ENCODE data around the gene CROCC2.

Gene CROCC2

DNA sequence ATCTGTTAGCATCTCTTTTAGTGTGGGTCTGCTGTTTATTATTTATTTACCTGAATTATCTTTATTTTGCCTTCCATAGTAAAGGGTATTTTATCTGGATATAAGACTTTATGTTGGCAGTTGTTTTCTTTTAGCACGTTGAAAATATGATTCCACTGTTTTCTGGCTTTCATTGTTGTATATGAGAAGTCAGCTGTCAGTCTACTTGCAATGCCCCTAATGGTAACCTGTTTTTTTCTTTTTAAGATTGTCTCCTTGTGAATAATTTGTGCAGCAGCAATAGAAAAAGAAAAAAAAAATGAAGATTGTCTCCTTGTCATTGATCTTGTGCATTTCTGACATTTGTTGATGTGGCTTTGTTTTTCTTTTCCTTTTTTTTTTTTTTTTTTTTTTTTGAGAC, 119.5 kb downstream of the CROCC2 start:
- H3K4me3 Mint-ChIP-seq: no peak overlapping the region
- peaks cover 6% of the 10 kb centered on the region for H3K36me3 Mint-ChIP-seq (ENCODE audit: low read depth)
- H3K9me3 Mint-ChIP-seq: peaks cover 29% of the 10 kb centered on the region
- H3K4me1 Mint-ChIP-seq (ENCODE audit: low read depth): no peaks in the 10 kb centered on the region
- H3K27me3 Mint-ChIP-seq: no peaks in the 10 kb centered on the region
- intact Hi-C loops (cut with micrococcal nuclease): no loop called here
- H3K27ac Mint-ChIP-seq: no peak overlapping the region

DNA sequence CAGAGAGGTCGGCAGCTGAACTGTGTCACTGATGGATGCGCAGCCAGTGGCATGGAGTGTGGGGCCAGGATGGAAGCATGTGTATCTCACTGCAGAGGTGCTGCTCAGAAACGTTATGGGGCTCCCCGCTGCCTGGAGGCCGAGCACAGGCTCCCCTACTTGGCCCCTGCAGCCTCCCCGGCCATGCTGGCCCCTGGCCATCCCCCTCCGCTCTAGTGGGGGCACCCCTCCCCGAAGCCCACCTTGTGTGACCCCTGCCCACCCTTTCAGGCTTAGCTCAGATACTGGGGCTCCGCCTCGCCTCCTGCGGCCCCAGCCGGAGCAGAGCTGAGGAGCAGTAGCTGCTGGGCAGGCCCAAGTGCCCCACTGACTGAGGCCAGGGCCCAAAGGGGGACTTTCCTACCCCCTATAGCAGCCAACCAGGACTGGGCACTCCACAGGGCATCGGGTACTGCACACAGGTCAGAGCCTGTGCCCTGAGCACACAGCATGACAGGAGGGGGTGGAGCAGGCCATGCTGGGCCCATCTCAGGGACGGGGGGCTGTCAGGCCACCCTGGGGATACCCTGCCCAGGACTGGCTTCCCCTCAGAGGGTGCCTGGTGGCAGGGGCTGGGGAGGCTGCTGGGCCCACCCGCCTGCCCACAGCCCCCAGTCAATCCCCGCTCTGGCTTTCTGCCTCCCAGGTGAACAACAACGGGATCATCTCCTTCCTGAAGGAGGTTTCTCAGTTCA, 123.6 kb downstream of the CROCC2 start:
- no peaks in the 10 kb centered on the region for H3K4me1 Mint-ChIP-seq (ENCODE audit: low read depth)
- peaks cover 2% of the 10 kb centered on the region for H3K27me3 Mint-ChIP-seq
- no peak overlapping the region for H3K4me3 Mint-ChIP-seq
- peaks cover 26% of the 10 kb centered on the region for H3K9me3 Mint-ChIP-seq
- intact Hi-C loops (cut with micrococcal nuclease): no loop called here
- no peak overlapping the region for H3K27ac Mint-ChIP-seq
- peaks cover 6% of the 10 kb centered on the region for H3K36me3 Mint-ChIP-seq (ENCODE audit: low read depth)

DNA sequence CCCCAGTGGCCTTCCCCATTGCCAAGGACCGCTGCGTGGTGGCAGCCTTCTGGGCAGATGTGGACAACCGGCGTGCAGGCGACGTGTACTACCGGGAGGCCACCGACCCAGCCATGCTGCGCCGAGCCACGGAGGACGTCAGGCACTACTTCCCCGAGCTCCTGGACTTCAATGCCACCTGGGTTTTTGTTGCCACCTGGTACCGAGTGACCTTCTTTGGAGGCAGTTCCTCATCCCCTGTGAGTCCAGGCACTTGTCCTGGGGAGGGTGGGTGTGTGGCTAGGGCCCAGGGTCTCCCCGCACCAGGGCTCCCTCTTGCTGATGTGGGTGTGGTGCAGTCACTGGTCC, 124.2 kb downstream of the CROCC2 start:
- intact Hi-C loops (cut with micrococcal nuclease): no loop called here
- Mint-ChIP-seq H3K36me3 (ENCODE audit: low read depth) (peaks cover 6% of the 10 kb centered on the region), H3K27ac (no peak overlapping the region), H3K27me3 (peaks cover 3% of the 10 kb centered on the region), H3K4me1 (ENCODE audit: low read depth) (no peaks in the 10 kb centered on the region), H3K9me3 (peaks cover 21% of the 10 kb centered on the region), H3K4me3 (no peak overlapping the region)

DNA sequence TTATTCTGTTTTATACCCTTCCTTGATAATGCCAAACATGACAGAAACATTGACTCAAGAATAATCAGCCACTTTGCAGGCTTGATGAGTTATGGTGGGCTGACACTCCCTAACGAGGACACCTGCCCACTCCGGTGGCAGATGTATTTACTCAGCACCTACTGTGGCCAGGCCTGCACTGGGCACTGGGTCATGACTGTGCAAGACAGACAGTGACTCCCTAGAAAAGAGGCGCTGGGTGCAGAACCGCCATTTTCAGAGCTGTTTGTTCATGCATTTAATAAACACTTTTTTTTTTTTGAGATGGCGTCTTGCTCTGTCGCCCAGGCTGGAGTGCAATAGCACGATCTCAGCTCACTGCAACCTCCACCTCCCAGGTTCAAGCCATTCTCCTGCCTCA, 124.7 kb downstream of the CROCC2 start:
- H3K9me3 Mint-ChIP-seq: peaks cover 15% of the 10 kb centered on the region
- no peak overlapping the region for H3K4me3 Mint-ChIP-seq
- no peaks in the 10 kb centered on the region for H3K4me1 Mint-ChIP-seq (ENCODE audit: low read depth)
- intact Hi-C loops (cut with micrococcal nuclease): no loop called here
- no peak overlapping the region for H3K27ac Mint-ChIP-seq
- peaks cover 6% of the 10 kb centered on the region for H3K36me3 Mint-ChIP-seq (ENCODE audit: low read depth)
- peaks cover 5% of the 10 kb centered on the region for H3K27me3 Mint-ChIP-seq

DNA sequence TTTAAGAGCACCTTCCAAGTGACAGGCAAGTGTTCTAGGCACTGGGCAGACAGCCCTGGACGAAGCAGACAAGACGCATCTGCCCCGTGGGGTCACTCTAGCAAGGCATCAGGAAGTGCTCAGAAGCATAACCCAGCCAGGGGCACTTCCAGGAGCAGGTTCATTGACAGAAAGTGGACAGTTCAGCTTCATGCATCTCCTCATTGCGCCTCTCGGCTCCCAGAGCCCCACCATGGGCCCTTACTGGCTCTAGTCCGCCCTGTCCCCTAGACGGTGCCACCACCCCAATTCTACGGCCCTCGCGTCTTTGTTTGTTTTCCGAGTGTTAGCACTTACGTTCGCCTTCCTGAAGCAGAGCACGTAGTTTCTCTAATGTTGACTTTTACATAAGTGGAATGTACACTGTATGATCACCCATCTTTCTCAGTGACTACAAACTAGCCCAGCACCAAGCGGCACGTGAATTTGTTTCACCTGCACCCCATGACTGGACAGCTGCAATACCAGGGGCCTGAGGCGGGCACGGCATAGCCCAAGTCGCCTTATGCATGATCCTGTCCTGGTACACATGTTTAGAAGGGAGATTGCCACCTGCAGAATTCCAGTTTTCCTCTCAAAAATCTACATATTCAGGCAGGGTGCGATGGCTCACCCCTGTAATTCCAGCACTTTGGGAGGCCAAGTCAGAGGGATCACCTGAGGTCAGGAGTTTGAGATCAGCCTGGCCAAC, 125.5 kb downstream of the CROCC2 start:
- intact Hi-C loops (cut with micrococcal nuclease): no loop called here
- Mint-ChIP-seq H3K27me3 (peaks cover 12% of the 10 kb centered on the region), H3K36me3 (ENCODE audit: low read depth) (no peaks in the 10 kb centered on the region), H3K4me3 (no peak overlapping the region), H3K9me3 (peaks cover 8% of the 10 kb centered on the region), H3K27ac (no peak overlapping the region), H3K4me1 (ENCODE audit: low read depth) (no peaks in the 10 kb centered on the region)

DNA sequence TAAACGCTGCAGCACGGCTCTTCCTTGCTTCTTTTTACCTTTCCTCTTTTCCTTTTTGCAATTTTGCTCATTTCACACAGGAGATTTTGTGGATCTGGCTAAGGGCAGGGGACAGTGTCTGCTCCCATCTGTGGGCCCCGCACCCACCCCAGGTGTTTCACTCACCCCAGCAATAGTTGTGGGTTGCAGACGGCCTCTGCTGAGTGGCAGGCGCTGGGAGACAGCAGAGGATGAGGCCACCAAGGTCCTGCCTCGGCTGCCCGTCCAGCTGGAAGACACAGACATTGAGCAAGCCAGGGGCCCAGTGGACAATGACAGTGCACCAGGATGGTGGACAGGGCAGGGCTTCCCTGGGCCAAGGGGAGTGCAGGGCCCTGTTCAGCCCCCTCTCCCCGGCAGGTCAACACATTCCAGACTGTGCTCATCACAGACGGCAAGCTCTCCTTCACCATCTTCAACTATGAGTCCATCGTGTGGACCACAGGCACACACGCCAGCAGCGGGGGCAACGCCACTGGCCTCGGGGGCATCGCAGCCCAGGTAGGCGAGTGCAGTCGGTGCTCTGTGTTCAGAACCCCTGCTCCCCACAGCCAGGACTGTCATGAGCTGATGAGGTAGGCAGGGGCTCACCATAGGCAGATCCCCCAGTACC, 127.3 kb downstream of the CROCC2 start:
- Mint-ChIP-seq H3K27ac (no peak overlapping the region), H3K36me3 (ENCODE audit: low read depth) (no peaks in the 10 kb centered on the region), H3K4me3 (no peak overlapping the region), H3K4me1 (ENCODE audit: low read depth) (no peaks in the 10 kb centered on the region), H3K9me3 (no peaks in the 10 kb centered on the region), H3K27me3 (peaks cover 26% of the 10 kb centered on the region)
- intact Hi-C loops (cut with micrococcal nuclease): no loop called here

DNA sequence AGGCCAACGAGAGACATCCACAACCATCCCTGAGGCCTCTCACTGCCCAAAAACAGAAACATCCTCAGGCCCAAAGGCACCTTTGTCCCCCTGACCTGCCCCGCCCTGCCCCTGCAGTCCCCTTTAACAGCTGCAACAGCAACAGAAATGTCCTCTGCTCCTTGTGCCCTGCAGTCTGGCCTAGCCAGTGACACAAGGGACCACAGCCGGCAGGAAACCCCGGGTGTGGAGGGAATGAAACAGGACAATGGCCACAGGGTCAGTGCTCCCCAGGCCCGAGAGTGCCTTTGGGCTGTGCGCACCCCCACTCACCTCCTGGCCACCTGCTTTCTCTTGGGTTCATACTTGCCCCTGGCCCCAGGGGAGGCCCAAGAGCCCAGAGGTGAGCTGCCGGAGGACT, 127.9 kb downstream of the CROCC2 start:
- intact Hi-C loops (cut with micrococcal nuclease): no loop called here
- Mint-ChIP-seq H3K9me3 (no peaks in the 10 kb centered on the region), H3K4me1 (ENCODE audit: low read depth) (no peaks in the 10 kb centered on the region), H3K4me3 (no peak overlapping the region), H3K27me3 (peaks cover 26% of the 10 kb centered on the region), H3K27ac (no peak overlapping the region), H3K36me3 (ENCODE audit: low read depth) (no peaks in the 10 kb centered on the region)

DNA sequence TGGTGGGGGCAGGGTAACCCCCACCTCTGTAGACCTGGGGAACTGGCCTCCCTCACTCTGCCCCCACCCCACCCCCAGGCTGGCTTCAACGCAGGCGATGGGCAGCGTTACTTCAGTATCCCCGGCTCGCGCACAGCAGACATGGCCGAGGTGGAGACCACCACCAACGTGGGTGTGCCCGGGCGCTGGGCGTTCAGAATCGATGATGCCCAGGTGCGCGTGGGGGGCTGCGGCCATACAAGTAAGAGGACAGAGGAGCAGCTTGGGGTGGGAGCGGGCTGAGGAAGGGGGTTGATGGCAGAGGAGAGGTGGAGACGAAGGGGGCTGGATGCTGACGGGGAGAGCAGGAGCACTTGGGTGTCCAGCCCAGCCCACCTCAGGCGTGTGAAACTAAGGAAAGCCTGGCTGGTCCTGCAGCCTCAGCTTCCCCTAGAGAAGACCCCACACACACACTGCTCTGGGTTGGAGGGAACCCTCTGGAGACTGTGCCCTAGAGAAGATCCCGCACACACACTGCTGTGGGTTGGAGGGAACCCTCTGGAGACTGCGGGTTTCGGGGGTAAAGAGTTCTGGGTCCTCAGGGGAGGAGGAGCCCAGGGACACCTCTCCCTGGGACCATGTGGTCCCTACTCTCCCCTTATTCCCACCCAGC, 128.5 kb downstream of the CROCC2 start:
- no peaks in the 10 kb centered on the region for H3K36me3 Mint-ChIP-seq (ENCODE audit: low read depth)
- intact Hi-C loops (cut with micrococcal nuclease): no loop called here

DNA sequence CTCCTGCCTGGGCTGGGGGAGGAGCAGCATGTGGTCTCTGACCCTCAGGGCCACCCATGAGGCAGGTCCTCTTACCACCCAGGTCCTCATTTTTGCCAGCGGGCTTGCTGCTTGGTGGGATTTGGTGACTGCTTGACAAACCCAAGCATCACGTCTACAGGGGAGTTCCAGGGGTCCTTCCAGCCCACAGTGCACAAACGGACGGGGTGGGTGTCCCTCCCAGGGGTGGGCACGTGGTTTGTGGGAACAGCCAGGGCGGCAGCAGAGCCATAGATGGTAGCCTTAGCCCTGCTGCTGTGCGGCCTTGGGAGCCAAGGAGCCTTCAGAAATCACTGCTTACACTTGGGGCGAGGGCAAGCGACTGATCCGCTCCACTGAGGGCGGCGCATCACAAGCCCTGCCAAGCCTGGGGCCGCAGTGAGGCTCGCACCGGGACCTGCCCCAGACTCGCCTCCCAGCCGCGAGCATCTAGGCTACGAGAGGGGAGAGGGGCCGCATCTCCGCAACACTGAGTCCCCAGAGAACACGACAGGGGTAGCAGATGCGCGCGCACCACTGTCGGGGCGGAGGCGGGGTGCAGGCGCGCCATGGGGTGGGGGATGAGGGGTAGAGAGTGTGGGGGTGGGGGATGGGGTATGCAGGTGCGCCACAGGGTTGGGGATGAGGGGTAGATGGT, 129.1 kb downstream of the CROCC2 start:
- Mint-ChIP-seq H3K4me3 (no peak overlapping the region), H3K27me3 (peaks cover 26% of the 10 kb centered on the region), H3K27ac (no peak overlapping the region), H3K36me3 (ENCODE audit: low read depth) (no peaks in the 10 kb centered on the region), H3K4me1 (ENCODE audit: low read depth) (no peaks in the 10 kb centered on the region), H3K9me3 (no peaks in the 10 kb centered on the region)
- intact Hi-C loops (cut with micrococcal nuclease): no loop called here

More for the DNA sequence above, 128.5 kb downstream of the CROCC2 start:
- H3K4me3 Mint-ChIP-seq: no peak overlapping the region
- no peak overlapping the region for H3K27ac Mint-ChIP-seq
- H3K27me3 Mint-ChIP-seq: peaks cover 26% of the 10 kb centered on the region
- no peaks in the 10 kb centered on the region for H3K4me1 Mint-ChIP-seq (ENCODE audit: low read depth)
- no peaks in the 10 kb centered on the region for H3K9me3 Mint-ChIP-seq

DNA sequence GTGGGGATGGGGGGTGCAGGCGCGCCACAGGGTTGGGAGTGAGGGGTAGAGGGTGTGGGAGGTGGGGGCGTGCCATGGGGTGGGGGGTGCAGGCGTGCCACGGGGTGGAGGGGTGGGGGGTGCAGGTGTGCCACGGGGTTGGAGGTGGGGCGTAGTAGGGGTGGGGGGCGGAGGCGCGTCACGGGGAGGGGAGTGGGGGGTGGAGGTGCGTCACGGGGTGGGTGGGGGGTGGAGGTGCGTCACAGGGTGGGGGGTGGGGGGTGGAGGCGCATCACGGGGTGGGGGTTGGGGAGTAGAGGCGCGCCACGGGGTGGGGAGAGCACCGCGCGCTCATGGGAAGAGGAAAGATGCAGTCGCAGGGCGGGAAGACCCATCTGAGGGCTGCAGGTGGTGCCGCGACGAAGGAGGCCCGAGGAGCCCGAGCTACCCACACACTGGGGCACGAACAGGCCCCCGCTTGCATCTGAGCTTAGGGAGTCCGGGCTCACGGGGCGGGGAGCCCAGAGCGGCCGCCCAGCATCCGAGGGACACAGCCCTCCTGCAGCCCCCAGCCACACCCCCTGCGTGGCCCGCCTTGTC, 129.8 kb downstream of the CROCC2 start:
- Mint-ChIP-seq H3K4me3 (no peak overlapping the region), H3K9me3 (no peaks in the 10 kb centered on the region), H3K4me1 (ENCODE audit: low read depth) (no peaks in the 10 kb centered on the region), H3K27ac (no peak overlapping the region), H3K27me3 (peaks cover 26% of the 10 kb centered on the region), H3K36me3 (ENCODE audit: low read depth) (no peaks in the 10 kb centered on the region)
- intact Hi-C loops (cut with micrococcal nuclease): no loop called here

DNA sequence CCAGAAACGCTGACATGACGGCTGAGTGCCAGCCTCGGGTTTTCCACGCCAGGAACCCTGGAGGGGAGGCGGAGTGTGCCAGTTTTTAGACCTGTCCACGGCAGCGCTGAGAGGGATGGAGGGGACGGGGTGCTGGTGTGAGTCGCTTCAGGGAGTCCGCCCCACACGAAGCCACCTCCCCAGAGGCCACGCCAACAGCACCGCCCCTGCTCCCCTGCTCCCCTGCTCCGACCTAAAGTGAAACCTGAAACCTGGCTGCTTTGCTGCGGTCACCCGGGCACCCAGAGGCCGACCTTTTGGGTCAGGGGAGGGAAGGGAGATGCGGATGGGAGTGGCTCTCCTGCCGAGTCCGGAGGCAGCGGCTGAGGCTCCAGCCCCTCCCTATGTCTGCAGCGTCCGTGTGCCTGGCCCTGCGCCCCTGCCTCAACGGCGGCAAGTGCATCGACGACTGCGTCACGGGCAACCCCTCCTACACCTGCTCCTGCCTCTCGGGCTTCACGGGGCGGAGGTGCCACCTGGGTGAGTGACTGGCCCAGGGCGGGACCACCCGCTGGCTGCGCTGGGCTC, 130.3 kb downstream of the CROCC2 start:
- intact Hi-C loops (cut with micrococcal nuclease): no loop called here
- H3K4me3 Mint-ChIP-seq: peak overlapping the region; percentile 18
- H3K27ac Mint-ChIP-seq: no peak overlapping the region
- H3K36me3 Mint-ChIP-seq (ENCODE audit: low read depth): no peaks in the 10 kb centered on the region
- H3K9me3 Mint-ChIP-seq: no peaks in the 10 kb centered on the region
- peaks cover 3% of the 10 kb centered on the region for H3K4me1 Mint-ChIP-seq (ENCODE audit: low read depth)
- peaks cover 26% of the 10 kb centered on the region for H3K27me3 Mint-ChIP-seq

DNA sequence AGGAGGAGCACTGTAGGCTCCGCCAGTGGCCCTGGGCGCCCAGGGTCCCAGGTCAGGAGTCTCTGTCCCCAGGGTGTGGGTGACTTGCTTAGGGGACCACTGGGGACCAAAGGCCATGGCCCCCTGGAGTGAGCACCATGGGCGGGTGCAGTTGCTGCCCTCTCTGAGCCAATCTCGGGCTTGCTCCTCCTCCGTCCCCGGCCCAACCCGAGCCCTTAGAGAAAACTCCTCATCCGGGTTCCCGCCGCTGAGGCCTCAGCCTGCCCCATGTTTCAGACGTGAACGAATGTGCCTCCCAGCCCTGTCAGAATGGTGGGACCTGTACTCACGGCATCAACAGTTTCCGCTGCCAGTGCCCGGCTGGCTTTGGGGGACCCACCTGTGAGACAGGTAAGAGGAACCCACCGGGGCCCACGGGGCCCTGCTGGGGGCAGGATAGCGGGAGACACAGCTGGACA, 130.9 kb downstream of the CROCC2 start:
- intact Hi-C loops (cut with micrococcal nuclease): no loop called here
- peak overlapping the region; percentile 18 for H3K4me3 Mint-ChIP-seq
- H3K9me3 Mint-ChIP-seq: no peaks in the 10 kb centered on the region
- no peaks in the 10 kb centered on the region for H3K36me3 Mint-ChIP-seq (ENCODE audit: low read depth)
- peaks cover 8% of the 10 kb centered on the region for H3K4me1 Mint-ChIP-seq (ENCODE audit: low read depth)
- no peak overlapping the region for H3K27ac Mint-ChIP-seq
- H3K27me3 Mint-ChIP-seq: peaks cover 26% of the 10 kb centered on the region

DNA sequence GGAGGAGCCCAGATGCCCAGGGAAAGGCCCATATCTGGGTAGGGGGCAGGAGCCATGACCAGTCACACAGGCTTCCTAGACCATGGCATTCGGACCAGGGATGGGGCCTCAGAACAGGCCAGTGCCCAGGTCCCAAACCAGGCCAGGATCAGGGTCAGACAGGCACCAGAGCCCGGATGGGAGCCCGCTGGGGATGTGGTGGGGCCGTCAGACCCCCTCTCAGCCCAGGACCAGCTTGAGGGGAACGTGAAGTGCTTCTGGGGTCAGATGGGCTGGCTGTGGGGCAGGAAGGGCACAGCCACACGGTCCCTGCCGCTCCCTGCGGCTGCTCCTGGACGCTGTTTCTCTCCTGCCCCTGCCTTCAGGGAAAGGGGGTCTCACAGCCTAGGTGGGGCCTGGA, 131.4 kb downstream of the CROCC2 start:
- peaks cover 11% of the 10 kb centered on the region for H3K4me1 Mint-ChIP-seq (ENCODE audit: low read depth)
- H3K36me3 Mint-ChIP-seq (ENCODE audit: low read depth): no peaks in the 10 kb centered on the region
- H3K9me3 Mint-ChIP-seq: no peaks in the 10 kb centered on the region
- no peak overlapping the region for H3K27ac Mint-ChIP-seq
- peaks cover 26% of the 10 kb centered on the region for H3K27me3 Mint-ChIP-seq
- intact Hi-C loops (cut with micrococcal nuclease): no loop called here
- H3K4me3 Mint-ChIP-seq: no peak overlapping the region
